ENCODE results near the gene NISCH. TPM values are rescaled to one million over a fixed set of nuclear protein-coding genes. Genes with fewer than 3 reads are reported as not detected.

NISCH gene
- total RNA-seq, 1 experiment from 2014 or later, result 72.8 TPM

DNA sequence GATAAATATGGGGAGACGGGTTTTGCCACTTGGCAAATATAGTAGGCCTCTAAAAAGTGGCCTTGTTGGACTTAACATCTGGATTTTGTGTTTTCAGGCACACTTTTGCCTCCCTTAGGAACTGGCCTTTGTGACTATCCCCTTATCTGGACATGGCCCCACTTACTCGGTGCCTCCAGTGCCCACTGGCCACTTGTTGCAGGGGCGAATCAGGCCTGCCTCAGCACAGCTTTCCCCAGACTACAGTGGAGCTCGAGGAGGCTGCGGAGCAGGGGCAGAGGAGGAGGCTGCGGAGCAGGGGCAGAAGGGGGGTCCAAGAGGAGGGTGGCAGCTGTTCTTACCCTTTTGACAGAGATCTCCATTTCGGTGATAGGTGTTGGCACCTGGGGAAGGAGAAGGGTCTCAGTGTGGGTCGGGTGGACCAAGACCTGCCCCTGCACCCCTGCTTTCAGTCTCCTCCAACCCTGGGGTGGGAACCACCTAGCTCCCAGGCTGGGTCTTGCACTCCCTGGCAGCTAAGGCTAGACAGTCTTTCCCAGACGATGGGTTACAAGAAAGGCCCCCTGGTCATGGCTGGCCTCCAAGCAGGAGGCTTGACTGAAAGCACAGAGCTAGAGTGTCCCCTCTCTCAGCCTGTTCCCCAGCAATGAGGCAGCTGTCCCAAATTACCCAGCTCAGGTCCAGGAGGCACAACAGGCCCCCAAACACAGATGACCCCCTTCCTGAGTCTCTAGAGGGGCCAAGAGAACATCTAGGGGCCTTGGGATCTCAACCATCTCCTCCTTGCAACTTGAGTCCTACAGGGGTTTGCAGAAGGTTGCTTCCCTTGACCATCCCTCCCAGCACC lies 16.6 kb upstream of the NISCH start:
- Histone ChIP-seq H2AFZ (ENCODE audit: low read depth, low read length, poor library complexity, severe bottlenecking) (no peak overlapping the region), H4K20me1 (ENCODE audit: insufficient read depth) (no peaks in the 10 kb centered on the region), H3K27me3 (ENCODE audit: insufficient read depth, low read length) (no peaks in the 10 kb centered on the region), H3K4me3 (replicated peaks in 1 of 2; ENCODE audit: low read depth in 1 of 2, low read length in 2 of 2) (no peak overlapping the region), H3K4me1 (ENCODE audit: control insufficient read depth in 1 of 2, insufficient read depth in 2 of 2, low read length in 2 of 2) (no peaks in the 10 kb centered on the region), H3K27ac (ENCODE audit: low read depth, low read length) (no peak overlapping the region), H3K9ac (ENCODE audit: low read length) (no peak overlapping the region), H3K4me2 (ENCODE audit: low read length) (no peak overlapping the region), H3K9me2 (ENCODE audit: insufficient read depth) (no peaks in the 10 kb centered on the region), H3K9me3 (ENCODE audit: control insufficient read depth in 1 of 2, insufficient read depth in 1 of 2, low read depth in 1 of 2, low read length in 2 of 2) (no peaks in the 10 kb centered on the region), H3K79me2 (ENCODE audit: insufficient read depth, low read length) (no peaks in the 10 kb centered on the region), H3K36me3 (ENCODE audit: control insufficient read depth in 1 of 2, insufficient read depth in 2 of 2, low read length in 2 of 2) (no peaks in the 10 kb centered on the region)
- TF ChIP-seq SIN3A (IDR thresholded peaks at IDR 0.05; ENCODE audit: low read depth) (no peak), ELF1 (IDR thresholded peaks at IDR 0.05; ENCODE audit: borderline replicate concordance, low read depth) (no peak)
- intact Hi-C loops (cut with micrococcal nuclease), result no loop called here
- no peak for ATAC-seq
- DNase-seq (ENCODE audit: low read depth, low spot score), result no peak
- ChIA-PET POLR2A (no interaction called here), RAD21 (ENCODE audit: low non-redundant PET in 1 of 2, low total read pairs in 2 of 2, uncharacterized antibody in 2 of 2, unreplicated experiment in 2 of 2) (no interaction called here), CTCF (no interaction called here)
- no TSS peak for BruUV-seq (replicated peaks)

DNA sequence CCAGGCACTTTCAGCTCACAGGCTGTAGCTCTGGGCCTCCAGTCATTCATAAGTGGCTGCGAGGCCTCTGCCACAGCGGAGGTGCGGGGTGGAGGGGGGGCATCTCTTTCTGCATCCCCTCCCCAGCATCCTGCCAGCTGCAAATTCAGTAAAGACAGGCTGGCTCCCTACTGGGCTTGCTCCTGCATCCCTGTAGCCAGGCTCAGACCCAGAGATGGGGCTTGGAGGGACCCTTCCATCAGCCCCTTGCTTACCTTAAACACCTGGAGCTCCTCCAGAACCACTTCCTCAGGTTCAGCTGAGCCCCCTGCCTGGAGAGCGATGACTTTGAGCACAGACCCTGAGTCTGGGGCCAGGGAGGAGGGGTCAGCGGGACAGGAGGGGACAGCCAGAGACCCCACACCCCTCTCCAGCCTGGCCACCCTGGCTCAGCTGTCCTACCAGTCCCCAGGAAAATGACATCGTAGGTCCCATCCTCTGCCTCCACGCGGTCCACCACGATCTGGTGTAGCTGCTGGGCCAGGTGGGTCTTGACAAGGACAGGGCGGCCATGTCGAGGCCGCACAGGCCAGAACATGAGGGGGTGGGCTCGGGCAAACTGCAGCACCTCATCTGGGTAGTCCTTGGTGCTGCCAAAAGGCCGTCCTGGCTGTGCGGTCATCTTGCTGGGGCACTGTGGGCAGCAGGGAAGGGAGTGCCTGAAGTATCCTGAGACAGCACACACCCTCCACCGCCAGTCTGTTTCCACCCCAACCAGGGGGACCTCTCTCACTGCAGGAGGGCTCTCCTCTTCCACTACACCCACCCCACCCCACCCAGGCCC lies 15.8 kb upstream of the NISCH start:
- Histone ChIP-seq H3K9me2 (ENCODE audit: insufficient read depth) (no peaks in the 10 kb centered on the region), H3K9ac (ENCODE audit: low read length) (no peak overlapping the region), H2AFZ (ENCODE audit: low read depth, low read length, poor library complexity, severe bottlenecking) (no peak overlapping the region), H3K4me2 (ENCODE audit: low read length) (no peak overlapping the region), H3K27ac (ENCODE audit: low read depth, low read length) (no peak overlapping the region), H3K79me2 (ENCODE audit: insufficient read depth, low read length) (no peaks in the 10 kb centered on the region), H3K4me1 (ENCODE audit: control insufficient read depth in 1 of 2, insufficient read depth in 2 of 2, low read length in 2 of 2) (peaks cover 1 to 6% of the 10 kb centered on the region in 2 experiments; a peak in 2 of 4 replicates), H4K20me1 (ENCODE audit: insufficient read depth) (no peaks in the 10 kb centered on the region), H3K27me3 (ENCODE audit: insufficient read depth, low read length) (no peaks in the 10 kb centered on the region), H3K9me3 (ENCODE audit: control insufficient read depth in 1 of 2, insufficient read depth in 1 of 2, low read depth in 1 of 2, low read length in 2 of 2) (no peaks in the 10 kb centered on the region), H3K4me3 (replicated peaks in 1 of 2; ENCODE audit: low read depth in 1 of 2, low read length in 2 of 2) (no peak overlapping the region), H3K36me3 (ENCODE audit: control insufficient read depth in 1 of 2, insufficient read depth in 2 of 2, low read length in 2 of 2) (no peaks in the 10 kb centered on the region)
- ATAC-seq, result no peak
- no peak for DNase-seq (ENCODE audit: low read depth, low spot score)
- intact Hi-C loops (cut with micrococcal nuclease), result no loop called here
- ChIA-PET CTCF (no interaction called here), POLR2A (no interaction called here), RAD21 (ENCODE audit: low non-redundant PET in 1 of 2, low total read pairs in 2 of 2, uncharacterized antibody in 2 of 2, unreplicated experiment in 2 of 2) (no interaction called here)
- TF ChIP-seq FOSL1 (IDR thresholded peaks at IDR 0.05; ENCODE audit: low read depth) (no peak), CEBPB (IDR thresholded peaks at IDR 0.05; ENCODE audit: low read depth) (no peak), JUND (IDR thresholded peaks at IDR 0.05) (no peak), SIN3A (IDR thresholded peaks at IDR 0.05; ENCODE audit: low read depth) (no peak)
- no TSS peak for BruUV-seq (replicated peaks)

Data from HCT116 (cell line).